A673 (cell line): ENCODE measurements around the gene TRMT5.

Experiments
- EZH2 ChIP-seq: fragments of 200-600 bp; sonication (generic); IDR thresholded peaks from 2 replicates; pipeline ENCODE4 v1.6.1; 2017; ENCODE audit warnings: borderline replicate concordance, low read depth, mild to moderate bottlenecking, mixed read lengths, antibody characterized with exemption, low read length; ENCODE audit not compliant: poor library complexity, severe bottlenecking
- TF ChIP-seq, protein P1 (sequence below): fragments of 300-800, 200-600 bp; sonication (generic); conservative IDR thresholded peaks from 2 replicates; pipeline ENCODE4 v1.5.1; 2017; ENCODE audit warnings: low read depth, mild to moderate bottlenecking, antibody characterized with exemption, low read length, moderate library complexity, mixed read lengths

DNA sequence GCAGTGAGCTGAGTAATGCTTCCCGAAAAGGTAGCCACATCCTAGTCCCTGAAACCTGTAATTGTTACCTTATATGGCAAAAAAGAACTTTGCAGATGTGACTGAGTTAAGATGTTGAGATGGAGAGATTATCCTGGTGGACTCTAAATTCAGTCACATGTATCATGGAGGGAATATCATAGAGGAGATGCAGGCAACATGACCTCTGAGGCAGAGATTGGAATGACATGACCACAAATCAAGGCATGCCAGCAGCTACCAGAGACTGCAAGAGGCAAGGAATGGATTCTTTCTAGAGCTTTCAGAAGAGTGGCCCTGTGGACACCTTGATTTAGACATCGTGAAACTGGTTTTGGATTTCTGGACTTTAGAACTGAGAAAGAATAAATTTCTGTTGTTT is 18.7 kb upstream of the TRMT5 start:
- TF ChIP-seq, protein P1, sequence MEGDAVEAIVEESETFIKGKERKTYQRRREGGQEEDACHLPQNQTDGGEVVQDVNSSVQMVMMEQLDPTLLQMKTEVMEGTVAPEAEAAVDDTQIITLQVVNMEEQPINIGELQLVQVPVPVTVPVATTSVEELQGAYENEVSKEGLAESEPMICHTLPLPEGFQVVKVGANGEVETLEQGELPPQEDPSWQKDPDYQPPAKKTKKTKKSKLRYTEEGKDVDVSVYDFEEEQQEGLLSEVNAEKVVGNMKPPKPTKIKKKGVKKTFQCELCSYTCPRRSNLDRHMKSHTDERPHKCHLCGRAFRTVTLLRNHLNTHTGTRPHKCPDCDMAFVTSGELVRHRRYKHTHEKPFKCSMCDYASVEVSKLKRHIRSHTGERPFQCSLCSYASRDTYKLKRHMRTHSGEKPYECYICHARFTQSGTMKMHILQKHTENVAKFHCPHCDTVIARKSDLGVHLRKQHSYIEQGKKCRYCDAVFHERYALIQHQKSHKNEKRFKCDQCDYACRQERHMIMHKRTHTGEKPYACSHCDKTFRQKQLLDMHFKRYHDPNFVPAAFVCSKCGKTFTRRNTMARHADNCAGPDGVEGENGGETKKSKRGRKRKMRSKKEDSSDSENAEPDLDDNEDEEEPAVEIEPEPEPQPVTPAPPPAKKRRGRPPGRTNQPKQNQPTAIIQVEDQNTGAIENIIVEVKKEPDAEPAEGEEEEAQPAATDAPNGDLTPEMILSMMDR, result no peak
- TF ChIP-seq EZH2, result no peak
